Activated T-helper 9 cell treated with anti-CD3 and anti-CD28 coated beads, Interleukin-2, amount 50 U/mL, for 16 hours (primary cell): ENCODE results near the gene CEP72.
A peak's percentile ranks its signal among the peaks of the same experiment; 100 is the strongest.

Experiments used
- DNase-seq: peaks from one replicate; pipeline ENCODE4 v3.0.0-alpha.2; 2020; ENCODE audit warnings: low read depth

Gene CEP72

GRCh38 chr5:660491-661030 lies 48.4 kb downstream of the CEP72 start:
- no peak for DNase-seq

GRCh38 chr5:661891-662750 lies 50.0 kb downstream of the CEP72 start:
- DNase-seq = no peak

GRCh38 chr5:662751-663435 lies 50.8 kb downstream of the CEP72 start:
- no peak for DNase-seq

DNA sequence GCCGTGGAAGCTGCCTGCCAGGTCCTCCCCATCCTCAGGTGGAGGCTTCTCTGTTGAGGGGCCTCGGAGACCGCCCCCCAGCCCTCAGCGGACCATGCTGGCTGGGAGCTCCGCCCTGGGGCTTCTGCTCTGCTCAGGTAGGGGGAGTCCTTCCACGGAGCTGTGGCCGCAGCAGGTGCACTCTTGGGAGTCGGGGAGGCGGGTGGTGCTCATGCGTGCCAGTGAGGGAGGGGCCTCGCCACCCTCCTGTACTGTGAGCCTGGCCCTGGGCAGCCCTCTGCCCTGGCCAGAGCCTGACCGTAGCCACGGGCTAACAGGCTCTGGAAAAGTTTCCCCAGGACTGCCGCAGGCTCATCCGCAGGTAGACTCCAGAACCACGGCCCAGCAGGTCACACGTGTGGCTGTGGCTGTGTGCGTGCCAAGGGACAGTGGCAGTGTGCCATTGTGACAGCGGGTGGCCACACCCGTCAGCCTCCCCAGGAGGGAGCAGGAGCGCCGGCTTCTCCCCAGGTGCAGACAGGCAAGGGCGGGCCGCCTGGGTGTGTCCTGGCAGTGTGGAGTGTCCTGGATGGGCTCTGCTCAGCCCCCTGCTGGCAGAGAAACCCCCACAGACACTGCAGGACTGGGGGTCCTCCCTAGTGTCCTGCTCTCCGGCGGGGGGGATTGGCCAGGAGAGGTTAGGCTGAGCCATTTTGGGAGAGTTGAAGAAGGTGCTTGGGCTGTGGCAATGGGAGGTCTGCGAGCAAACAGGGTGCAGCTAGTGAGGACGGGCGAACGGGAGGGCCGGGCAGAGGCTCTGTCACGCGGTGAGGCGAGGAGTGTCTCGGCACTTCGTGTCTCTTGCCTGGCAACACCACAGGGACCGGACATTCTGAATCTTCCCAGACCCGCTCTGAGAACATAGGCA lies 51.5 kb downstream of the CEP72 start:
- DNase-seq = no peak

- DNase-seq = no peak
These were observed 52.3 kb downstream of the CEP72 start for GRCh38 chr5:664343-664993.

GRCh38 chr5:664994-665360 lies 52.8 kb downstream of the CEP72 start:
- no peak for DNase-seq

DNA sequence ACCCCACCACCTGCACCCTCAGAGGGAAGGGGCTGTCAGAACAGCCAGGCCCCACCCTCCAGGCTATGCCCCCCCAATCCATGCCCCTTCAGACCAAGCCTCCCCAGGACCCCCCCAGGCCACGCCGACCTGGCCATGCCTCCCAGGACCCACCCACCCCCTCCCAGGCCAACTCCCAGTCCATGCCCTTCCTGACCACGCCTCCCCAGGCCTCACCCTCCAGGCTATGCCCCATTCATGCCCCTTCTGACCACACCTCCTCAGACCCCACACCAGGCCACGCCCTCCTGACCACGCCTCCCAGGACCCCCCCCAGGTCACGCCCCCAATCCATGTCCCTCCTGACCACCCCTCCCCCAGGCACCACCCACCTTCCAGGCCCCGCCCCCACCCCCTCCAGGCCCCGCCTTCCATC lies 53.4 kb downstream of the CEP72 start:
- DNase-seq = no peak

DNA sequence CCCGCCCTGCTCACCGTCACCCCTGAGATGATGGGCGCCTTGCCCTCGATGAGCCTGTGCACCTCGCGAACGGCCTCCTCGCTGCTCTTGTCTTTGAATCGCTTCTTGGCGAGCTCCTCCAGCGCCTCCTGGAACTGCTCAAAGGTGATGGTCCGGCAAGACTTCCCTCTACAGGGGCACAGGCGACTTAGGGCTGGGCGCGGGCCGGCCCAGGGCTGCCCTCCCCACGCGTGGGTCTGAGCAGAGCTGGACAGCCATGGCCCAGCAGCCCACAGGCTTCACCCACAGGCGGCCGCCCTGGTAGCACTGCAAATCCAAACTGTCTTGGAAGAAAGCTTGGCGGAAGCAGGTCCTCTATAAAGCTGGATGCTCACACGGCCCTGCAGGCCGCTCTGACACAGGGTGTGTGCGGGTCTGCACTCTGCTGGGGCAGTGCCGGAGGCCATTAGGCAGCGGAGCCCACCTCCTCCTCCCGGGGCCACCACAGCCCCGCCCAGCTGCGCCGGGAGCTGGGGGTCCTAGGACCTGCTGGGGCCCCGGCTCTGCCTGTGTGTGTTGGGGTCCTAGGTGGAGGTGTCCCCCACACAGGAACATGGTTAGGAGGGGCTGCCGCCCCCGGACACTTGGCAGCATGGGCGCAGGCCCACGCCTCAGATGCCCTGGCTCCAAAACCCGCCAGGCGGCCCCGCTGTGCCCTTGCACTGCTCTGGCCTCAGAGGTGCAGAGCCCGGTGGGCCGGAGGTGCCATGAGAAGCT lies 54.0 kb downstream of the CEP72 start:
- DNase-seq = no peak

GRCh38 chr5:666816-667498 lies 54.8 kb downstream of the CEP72 start:
- no peak for DNase-seq

GRCh38 chr5:668283-668995 lies 56.3 kb downstream of the CEP72 start:
- DNase-seq = no peak

DNA sequence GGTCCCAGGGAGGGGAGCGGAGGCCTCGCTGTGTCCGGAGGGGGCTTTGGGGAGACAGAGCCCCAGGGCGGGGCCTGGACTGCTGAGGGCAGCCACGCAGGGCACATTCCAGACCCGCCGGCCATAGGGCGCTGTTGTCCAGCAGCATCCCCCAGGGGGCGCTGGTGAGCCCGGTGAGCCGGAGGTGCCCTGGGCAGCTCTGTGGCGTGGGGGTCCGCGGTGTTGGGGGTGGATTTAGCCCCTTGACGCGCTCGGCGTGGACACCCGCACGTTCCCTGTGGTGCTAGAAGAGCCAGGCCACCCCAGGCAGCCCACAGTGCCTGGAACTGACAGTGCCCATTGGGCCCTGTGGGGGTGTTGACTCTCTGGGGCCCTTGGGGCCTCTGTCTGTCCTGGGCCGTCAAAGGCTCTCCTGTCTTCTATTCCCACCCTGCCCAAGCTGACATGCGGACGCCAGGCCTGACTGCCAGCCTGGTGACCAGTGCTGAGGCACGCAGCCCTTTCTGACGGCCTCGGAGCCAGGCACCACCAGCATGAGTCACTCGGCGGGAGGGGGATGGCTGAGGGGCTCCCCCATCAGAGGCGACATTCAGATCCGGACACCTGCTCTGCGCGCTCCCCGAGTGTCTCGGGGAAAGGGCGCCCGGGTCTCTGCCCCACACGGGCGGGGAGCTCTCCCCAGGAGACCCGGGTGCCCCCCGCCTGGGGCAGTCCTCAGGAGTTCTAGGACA lies 57.1 kb downstream of the CEP72 start:
- peak; percentile 40 for DNase-seq

- DNase-seq = no peak
These were observed 57.8 kb downstream of the CEP72 start for GRCh38 chr5:669842-670395.

GRCh38 chr5:670396-671270 lies 58.5 kb downstream of the CEP72 start:
- DNase-seq = no peak

DNA sequence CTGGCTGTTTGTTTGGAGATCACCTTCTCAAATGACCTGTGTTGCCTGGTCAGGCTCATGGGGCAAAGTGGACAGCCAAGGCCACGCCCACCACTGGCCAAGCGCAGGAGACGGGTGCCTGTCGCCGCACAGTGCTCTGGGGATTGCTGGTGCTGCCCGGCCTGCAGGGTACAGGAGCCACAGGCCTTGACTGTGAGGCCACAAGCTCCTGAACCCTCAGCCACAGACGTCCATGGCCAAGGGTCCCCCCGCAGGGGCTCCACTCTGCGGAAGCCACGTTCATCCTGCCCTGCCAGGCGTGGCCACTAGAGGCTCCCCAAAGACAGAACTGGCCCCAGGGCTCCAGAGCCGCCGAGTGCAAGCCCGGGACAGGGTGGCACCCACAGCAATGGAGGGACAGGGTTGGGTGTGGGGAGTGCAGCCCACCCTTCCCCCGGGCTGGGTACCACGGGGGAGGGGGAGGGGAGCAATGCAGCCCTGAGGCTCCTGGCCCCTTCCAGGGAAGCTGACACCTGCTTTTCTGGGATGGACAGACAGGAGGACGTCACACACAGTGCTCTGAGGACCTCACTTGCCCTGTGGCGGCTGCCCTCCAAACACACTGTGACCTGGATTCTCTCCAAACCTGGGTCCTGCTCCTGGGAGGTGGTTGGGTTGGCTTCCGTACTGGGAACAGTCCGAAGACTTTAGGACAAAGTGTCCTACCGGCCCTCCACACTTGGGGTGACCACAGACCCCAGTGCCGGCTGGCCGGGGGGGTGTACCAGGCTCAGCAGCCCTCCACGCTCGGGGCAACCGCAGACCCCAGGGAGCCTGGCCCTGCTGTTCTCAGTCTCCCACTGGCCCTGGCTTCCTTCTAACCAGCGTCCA lies 59.6 kb downstream of the CEP72 start:
- peak; percentile 53 for DNase-seq

DNA sequence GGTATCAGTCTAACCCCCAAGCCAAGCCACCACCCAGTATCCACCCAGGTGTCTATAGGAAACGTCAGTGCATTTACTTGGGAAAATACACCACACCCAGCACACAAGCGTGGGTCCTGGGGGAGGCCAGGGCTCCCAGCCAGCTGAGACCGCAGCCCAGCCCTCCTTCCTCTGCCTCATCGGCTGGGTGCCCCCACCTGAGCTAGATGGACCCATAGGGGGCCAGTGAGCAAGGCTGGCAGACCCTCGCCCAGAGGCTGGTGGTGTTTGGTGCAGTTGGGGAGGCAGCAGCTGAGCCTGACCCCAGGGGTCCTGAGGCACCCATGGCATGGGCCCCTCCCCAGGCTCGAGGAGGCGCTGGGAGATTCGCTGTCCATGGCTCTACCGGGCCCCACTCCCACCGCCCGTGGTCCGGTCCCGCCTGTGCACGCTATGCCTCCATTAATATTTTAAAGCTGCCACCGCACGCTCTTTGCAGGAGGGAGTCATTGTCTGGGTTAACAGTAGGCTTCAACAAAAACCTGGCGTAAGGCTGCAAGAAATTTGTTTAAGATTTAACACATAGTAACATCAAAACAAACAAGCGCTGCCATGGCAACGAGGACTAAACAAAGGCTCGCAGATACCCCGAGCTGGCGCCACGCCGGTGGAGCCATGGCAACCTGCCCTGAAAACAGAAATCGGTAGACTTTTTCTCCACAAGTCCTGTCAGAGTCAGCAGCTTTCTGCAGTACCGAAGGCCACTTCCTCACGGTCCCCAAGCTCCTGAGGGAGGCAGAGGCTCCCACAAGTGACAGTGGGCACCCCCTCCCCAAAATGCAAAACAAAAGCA lies 60.4 kb downstream of the CEP72 start:
- DNase-seq = peak; percentile 59
